GM12892 (cell line): ENCODE measurements around the gene TTYH3.

Experiments
- POLR2A ChIP-seq: IDR thresholded peaks from 2 replicates; pipeline ENCODE4 v1.6.1; 2011; ENCODE audit warnings: low read depth, low read length, control low read depth
- POLR2AphosphoS5 ChIP-seq: IDR thresholded peaks from 2 replicates; pipeline ENCODE4 v1.6.1; 2011; ENCODE audit warnings: low read depth, low read length, control low read depth

DNA sequence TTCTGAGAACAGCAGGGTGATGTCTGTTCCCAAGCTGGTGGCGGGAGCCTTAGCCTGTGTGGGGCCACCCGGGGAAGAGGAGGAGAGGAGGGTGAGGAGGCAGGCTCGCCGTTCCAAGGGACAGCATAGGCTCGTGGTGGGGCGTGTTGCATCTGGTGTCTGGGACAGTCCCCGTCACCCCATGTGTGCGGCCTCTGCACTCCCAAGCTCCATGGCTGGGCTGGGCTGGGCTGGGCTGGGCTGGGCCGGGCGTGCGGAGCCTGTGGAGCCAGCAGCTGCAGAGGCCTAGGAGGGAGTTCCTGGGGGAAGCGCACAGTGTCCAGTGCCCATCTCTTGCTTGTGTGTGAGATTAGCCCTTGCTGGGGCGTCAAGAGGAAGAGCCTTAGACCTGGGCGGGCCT lies 20.9 kb upstream of the TTYH3 start:
- TF ChIP-seq POLR2A (no peak), POLR2AphosphoS5 (no peak)
